DMS114 treated with DMSO at 0.1 percent for 48 hours (cell line): ENCODE data around the gene SPON1.
"Not testable (repeated sequence)": the region's sequence is repeated elsewhere in the genome, so short reads cannot be mapped to it uniquely, and the experiment has no call there.

Source experiments
- DNase-seq: peaks from one replicate; lab custom pipeline; 2025; ENCODE audit not compliant: unreplicated experiment; lab: John Stamatoyannopoulos, UW

SPON1 gene

GRCh38 chr11:14232652-14233051 lies 270.1 kb downstream of the SPON1 start:
- DNase-seq = no peak

DNA sequence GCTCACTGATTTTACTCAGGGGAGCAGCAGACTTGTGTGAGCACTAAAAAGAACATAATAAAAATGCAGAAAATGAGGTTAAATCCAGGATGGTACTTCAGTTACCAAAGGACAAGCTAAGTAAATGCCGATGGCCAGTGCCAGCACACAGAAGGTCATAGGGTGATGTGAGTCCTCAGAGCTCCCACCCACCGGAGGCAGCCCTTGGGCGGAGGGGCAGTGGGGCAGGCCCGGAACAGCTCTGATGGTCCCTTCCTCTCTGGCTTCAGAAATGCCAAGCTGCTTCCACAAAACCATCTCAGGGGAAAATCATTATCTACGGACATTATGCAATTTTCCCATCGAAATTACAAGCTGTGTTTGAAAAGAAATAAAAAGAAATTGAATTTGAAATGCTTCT lies 271.9 kb downstream of the SPON1 start:
- no peak for DNase-seq

DNA sequence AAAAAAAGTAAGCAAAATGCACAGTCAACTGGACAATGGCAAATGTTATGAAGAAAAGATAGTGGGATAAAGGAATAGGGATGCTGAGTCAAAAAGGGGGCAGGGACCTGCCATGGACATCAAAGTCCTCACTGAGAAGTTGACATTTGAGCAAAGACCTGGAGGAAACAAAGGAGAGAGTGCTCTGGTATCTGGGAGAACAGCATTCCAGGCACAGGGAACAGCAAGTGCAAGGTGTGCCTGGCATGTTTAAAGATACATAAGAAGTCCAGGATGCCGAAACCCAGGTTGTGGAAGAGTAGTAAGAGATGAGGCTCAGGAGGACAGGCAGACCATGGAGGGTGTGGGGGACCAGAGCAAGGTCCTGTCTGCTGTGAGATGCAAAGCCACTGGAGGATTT lies 273.2 kb downstream of the SPON1 start:
- no peak for DNase-seq

- DNase-seq = no peak
These were observed 275.0 kb downstream of the SPON1 start for GRCh38 chr11:14237444-14237961.

DNA sequence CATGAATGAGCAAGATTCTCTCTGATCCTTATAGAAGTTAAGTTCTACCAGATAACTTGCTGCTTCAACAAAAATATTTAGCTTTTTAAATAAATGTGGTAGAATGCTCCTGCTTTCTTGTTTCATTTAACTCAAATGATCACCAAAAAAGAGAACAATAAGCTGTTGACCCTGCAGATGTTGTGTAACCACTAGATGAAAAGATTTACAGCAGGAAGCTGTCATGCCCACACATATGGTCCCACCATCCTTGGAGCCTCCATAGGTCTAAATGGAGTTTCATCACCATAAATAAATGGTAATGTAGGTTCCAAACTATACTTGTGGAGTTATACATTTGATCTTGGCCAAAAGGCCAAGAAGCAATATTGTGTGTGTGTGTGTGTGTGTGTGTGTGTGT lies 277.7 kb downstream of the SPON1 start:
- no peak for DNase-seq

- DNase-seq = no peak
These were observed 278.4 kb downstream of the SPON1 start for GRCh38 chr11:14240951-14241350.

- no peak for DNase-seq
These were observed 279.7 kb downstream of the SPON1 start for GRCh38 chr11:14242187-14242586.

- DNase-seq = no peak
These were observed 280.2 kb downstream of the SPON1 start for GRCh38 chr11:14242733-14243132.

GRCh38 chr11:14244926-14245325 lies 282.4 kb downstream of the SPON1 start:
- no peak for DNase-seq

DNA sequence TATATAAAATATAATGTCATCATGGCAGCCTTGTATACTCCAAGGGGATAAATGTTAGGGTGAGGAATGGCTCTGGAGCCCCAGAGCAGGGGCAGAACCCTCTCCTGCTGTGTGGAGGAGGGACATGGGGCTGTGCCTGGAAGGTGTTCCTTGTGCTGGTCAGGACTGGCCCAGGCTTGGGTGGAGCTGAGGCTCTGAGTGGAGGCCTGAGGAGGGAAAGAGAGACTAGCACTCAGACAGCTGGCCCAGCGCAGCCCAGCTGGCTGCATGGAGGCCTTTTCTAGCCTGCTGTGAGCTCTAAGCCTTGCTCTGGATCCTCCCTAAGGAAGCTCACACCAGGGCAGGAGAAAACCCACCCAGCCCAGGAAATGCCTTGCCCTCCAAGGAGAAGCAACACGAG lies 282.9 kb downstream of the SPON1 start:
- DNase-seq = no peak

GRCh38 chr11:14248580-14248981 lies 286.1 kb downstream of the SPON1 start:
- DNase-seq = no peak

- DNase-seq = peak; percentile 7
These were observed 286.8 kb downstream of the SPON1 start for GRCh38 chr11:14249121-14249963.

DNA sequence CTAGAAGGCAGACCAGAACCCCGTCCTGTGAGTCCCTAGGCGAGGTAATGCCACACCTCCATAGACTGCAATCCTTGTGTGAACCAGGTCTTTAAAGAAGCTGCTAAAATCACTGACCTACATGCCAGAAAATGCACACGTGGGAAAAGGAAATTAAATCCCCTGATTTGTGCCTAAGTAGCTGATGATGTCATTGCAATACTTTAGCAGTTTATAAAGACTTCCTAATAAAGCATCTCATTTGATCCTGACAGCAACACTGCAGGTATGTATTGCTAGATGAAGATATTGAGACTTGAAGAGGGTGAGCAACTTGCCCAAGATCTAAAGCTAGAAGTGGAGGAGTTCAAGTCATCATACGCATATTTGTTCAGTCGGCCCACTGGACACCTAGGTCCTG lies 289.2 kb downstream of the SPON1 start:
- no peak for DNase-seq

GRCh38 chr11:14252501-14252900 lies 290.0 kb downstream of the SPON1 start:
- not testable (repeated sequence) for DNase-seq

- no peak for DNase-seq
These were observed 290.9 kb downstream of the SPON1 start for GRCh38 chr11:14253421-14253820.

DNA sequence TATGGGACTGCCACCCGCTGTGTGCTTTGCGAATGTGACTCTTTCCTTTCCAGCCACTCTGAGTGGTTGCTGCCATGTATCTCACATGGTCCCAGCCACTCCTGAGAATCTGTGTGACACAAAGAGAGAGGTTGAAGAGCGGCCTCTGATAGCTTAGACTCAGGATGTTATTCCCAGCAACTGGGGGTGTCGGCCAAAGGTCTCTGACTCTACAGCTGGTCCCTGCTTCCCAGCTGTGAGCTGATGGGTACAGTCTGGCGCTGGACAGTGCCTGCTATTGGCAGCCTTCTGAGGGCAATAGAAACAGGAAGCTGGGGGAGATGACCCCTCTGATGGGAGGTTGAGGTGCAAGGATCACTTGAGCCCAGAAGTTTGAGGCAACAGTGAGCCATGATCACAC lies 291.3 kb downstream of the SPON1 start:
- DNase-seq = no peak

DNA sequence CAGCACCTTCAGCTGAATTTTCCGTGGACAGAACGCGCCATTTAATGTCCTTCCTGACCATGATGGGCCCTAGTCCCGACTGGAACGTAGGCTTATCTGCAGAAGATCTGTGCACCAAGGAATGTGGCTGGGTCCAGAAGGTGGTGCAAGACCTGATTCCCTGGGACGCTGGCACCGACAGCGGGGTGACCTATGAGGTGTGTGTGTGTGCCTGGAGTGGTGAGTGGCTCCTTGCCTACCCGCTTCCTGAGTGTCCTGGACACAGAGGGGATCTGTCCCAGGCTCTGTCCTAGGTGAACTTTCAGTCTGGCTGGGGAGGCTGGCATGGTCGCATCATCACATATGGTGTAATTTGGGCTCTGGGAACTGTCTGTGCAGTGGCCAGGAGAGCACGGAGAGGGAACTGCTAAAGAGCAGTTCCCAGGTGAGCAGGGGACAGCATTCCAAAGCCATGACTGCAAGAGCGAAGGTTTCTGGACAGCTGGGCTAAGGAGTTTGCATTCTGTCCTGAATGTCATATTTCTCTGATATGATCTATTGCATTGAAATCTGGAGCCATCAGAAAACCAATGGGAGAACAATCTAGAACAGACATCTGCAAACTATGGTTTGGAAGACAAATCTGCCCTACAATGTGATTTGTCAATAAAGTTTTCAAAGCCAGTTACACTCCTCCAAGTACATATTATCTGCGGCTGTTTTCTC lies 292.2 kb downstream of the SPON1 start:
- no peak for DNase-seq

DNA sequence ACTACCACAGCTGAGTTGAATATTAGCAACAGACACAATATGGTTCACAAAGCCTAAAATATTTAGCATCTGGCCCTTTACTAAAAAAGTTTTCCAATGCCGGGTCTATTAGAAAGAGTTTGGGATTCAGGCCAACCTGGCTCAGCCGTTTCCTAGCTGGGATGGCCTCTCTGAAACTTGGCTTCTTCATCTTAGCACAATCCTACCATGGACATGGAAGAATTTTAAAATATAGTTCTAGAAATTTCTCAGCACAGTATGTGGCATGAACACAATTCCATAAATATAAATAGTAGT lies 292.7 kb downstream of the SPON1 start:
- no peak for DNase-seq

- DNase-seq = no peak
These were observed 295.9 kb downstream of the SPON1 start for GRCh38 chr11:14258221-14258935.

DNA sequence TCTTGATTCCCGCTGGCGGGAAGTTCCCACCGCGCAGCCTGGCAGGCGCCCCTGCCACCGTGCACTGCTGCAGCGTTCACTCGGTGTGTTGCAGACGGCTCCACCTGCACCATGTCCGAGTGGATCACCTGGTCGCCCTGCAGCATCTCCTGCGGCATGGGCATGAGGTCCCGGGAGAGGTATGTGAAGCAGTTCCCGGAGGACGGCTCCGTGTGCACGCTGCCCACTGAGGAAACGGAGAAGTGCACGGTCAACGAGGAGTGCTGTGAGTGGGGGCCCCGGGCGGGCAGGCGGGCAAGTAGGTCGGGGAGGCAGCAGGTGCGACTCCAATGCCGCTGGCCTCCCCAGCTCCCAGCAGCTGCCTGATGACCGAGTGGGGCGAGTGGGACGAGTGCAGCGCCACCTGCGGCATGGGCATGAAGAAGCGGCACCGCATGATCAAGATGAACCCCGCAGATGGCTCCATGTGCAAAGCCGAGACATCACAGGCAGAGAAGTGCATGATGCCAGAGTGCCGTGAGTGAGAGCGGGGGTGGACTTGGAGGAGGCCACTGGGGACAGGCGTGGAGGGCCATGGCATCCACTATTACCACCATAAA lies 296.8 kb downstream of the SPON1 start:
- DNase-seq = no peak

DNA sequence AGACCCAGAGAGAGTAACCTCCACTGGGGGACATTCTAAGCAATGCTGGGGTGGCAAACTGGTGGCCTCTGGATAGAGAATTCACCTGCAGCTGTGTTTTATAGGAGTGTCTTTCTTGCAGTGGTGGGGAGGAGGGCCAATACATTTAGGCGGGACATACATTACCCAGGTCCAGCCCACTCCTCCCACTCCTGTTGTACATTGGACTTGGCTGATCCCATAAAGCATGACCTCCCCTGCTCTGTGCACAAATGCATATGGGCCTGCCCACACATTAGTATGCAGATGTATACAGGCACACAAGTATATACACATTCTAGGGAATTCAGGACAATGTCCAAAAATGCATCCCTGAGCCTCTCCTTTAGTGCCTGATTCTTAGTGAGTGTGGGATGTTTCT lies 297.4 kb downstream of the SPON1 start:
- no peak for DNase-seq
